AG09309 (cell line): ENCODE measurements around the gene RIN3.

Source experiments
- DNase-seq: peaks from one replicate; pipeline ENCODE4 v3.0.0-alpha.2; 2010; ENCODE audit warnings: low read depth
- H3K4me3 ChIP-seq: 2 replicates; pipeline ENCODE4 v1.5.1; 2011; ENCODE audit warnings: mild to moderate bottlenecking, low read depth, low read length, moderate library complexity; ENCODE audit not compliant: control insufficient read depth
- TF ChIP-seq, protein P1 (sequence below): IDR thresholded peaks from 2 replicates; pipeline ENCODE4 v1.5.1; 2011; ENCODE audit warnings: mild to moderate bottlenecking, low read depth, low read length, inconsistent platforms; ENCODE audit not compliant: insufficient read depth, control insufficient read depth; ENCODE audit errors: missing control alignments

The RIN3 gene

DNA sequence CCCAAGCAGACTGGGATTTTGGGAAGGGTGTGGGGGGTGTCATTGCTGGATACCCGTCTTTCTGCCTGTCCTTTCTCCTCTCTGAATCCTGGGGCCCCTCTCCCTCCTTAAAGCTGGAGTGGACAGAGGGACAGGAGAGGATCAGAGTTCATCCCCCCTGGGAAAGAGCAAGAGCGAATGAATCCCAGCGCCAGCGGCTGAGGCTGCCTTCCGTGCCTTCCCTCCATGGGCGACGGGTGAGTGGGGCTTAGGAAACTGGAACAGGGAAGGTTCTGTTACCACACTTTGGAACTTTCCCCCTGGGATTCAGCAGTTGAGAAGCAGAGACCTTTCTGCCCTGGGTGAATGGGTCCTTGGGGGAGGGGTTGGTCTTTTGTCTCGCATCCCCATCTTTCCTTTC lies 16.2 kb upstream of the RIN3 start:
- no peak for DNase-seq
- TF ChIP-seq, protein P1, sequence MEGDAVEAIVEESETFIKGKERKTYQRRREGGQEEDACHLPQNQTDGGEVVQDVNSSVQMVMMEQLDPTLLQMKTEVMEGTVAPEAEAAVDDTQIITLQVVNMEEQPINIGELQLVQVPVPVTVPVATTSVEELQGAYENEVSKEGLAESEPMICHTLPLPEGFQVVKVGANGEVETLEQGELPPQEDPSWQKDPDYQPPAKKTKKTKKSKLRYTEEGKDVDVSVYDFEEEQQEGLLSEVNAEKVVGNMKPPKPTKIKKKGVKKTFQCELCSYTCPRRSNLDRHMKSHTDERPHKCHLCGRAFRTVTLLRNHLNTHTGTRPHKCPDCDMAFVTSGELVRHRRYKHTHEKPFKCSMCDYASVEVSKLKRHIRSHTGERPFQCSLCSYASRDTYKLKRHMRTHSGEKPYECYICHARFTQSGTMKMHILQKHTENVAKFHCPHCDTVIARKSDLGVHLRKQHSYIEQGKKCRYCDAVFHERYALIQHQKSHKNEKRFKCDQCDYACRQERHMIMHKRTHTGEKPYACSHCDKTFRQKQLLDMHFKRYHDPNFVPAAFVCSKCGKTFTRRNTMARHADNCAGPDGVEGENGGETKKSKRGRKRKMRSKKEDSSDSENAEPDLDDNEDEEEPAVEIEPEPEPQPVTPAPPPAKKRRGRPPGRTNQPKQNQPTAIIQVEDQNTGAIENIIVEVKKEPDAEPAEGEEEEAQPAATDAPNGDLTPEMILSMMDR = no peak

DNA sequence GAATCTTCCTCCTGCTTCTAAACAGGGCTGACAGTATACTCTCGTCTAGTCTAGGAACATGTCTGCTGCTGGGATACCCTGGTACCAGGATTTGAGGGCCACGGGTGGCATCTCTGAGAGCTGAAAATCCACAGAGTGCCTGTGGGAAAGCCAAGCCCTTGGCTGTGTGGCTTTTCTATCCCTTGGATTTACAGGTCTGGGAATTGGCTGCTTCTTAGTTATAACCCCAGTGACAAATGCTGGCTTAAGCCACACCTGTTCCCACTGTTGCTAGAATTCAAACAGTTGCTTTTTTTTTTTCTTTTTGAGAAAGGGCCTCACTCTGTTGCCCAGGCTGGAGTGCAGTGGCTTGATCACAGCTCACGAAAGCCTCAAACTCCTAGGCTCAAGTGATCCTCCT lies 14.3 kb upstream of the RIN3 start:
- TF ChIP-seq, protein P1 = no peak
- no peak for DNase-seq
- no peak overlapping the region for H3K4me3 ChIP-seq

More for the DNA sequence above, 16.2 kb upstream of the RIN3 start:
- no peak overlapping the region for H3K4me3 ChIP-seq

DNA sequence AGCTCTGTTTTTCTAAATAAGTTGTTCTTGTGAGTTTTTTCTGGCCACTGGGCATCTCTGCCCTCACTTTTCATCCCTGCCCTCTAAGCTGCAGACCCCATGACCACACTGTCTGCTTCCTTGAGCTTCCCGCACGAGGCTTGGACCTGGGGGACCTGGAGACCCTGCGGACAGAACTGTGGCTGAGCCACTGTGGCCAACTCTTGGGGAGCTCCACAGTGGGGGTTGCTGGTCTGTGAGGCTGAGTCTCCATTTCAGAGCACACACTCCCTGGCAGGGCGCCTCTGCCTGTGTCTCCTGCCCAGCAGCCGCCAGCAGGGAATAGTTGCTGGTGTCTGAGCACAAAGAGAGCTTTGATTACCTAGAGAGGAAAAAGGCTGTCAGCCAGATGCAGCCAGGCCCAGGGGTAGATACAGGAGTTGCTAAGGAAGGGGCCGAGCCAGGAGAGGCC lies 13.1 kb upstream of the RIN3 start:
- TF ChIP-seq, protein P1 = no peak

DNA sequence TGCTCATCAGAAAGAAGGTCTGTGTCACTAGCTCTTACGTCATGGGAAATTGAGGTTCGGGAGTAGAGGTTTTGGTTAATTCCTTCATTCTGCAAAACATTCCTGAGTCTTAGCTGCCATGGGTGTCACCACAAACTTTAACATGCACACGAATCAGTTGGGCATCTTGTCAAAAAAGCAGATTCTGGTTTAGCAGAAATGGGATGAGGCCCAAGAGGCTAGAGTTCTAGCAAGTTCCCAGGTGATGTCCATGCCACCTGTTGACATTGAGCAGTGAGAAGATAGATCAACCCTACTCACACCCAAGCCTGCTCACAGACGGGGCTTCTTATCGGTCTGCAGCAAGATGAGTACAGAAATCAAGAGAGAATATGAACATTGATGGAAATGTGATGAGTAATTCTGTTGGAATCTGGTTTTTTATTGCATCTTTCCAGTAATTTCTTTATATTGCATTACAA lies 11.7 kb upstream of the RIN3 start:
- peak; percentile 84 for DNase-seq
- TF ChIP-seq, protein P1 = no peak
- no peak overlapping the region for H3K4me3 ChIP-seq

More for the DNA sequence above, 13.1 kb upstream of the RIN3 start:
- no peak for DNase-seq
- H3K4me3 ChIP-seq = no peak overlapping the region

DNA sequence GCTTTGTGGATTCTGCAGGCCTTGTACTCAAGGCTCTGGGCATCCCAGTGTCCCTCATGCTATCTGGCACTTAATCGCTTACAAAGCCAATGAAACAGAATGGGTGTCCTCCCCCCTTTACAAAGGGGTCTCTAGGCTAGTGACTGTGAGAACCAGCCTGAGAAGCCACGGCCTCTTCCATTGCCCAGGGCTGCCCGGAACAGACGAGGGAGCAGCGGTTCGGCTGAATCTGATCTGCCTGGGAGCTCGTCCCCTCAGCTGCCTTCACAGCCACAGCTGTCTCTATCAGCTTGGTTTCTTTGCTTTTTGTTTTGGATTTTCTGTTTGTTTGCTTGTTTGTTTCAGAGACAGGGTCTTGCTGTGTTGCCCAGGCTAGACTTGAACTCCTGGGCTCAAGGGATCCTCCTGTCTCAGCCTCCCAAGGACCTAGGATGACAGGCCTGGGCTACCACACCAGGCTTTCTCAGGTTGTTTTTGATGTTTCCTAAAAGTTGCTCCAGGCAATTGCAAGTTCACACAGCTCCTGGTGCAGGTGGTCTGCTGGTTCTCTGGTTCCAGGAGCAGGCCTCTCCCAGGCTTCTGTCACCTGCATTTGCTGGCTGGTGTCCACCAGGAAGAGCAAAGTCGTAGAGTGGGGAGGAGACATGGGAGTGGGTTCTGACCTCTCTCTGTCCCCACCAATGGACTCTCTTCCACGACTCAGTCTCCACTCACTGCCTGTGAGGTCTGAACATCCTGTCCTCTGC lies 10.9 kb upstream of the RIN3 start:
- H3K4me3 ChIP-seq = no peak overlapping the region
- DNase-seq = no peak
- TF ChIP-seq, protein P1 = no peak

DNA sequence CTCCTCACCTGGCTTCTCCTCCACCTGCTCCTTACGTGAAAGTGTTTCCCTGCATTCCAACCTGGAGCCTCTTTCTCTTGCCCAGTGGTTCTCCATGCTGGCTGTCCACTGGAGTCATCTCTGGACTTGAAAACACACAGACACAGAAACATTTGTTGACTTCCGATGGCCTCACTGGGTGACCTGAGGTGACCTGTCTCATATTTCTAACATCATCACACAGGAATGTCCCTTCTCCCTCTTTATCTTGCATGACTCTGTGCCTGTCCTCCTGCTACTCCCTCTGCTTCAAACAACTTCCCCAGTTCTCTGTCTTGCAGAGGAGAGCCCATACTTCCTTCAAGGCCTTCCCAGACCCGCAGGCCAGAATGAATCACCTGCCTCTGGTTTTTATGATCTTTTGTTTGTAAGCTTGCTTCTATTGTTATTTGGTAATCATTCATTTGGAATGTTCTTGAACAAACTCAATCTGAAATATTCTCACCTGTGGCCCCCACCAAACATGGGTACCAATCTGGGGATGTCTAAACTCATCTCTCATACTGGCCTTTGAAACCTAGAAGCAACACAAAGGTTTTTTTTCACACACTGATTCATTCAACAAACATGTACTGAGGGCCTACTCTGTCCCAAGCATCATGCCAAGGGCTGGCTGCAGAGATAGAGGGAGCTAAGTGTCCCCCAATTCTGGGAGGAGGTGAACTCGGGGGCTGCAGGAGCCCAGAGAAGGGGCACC lies 9.7 kb upstream of the RIN3 start:
- DNase-seq = no peak
- TF ChIP-seq, protein P1 = no peak
- H3K4me3 ChIP-seq = no peak overlapping the region
